ENCODE data around the gene MBD1. TPM values are rescaled to one million over a fixed set of nuclear protein-coding genes. Genes with fewer than 3 reads are reported as not detected.

The MBD1 gene
- polyA plus RNA-seq, 1 of the 3 experiments (the other 2 are of a cell fraction), result 72.3 TPM

DNA sequence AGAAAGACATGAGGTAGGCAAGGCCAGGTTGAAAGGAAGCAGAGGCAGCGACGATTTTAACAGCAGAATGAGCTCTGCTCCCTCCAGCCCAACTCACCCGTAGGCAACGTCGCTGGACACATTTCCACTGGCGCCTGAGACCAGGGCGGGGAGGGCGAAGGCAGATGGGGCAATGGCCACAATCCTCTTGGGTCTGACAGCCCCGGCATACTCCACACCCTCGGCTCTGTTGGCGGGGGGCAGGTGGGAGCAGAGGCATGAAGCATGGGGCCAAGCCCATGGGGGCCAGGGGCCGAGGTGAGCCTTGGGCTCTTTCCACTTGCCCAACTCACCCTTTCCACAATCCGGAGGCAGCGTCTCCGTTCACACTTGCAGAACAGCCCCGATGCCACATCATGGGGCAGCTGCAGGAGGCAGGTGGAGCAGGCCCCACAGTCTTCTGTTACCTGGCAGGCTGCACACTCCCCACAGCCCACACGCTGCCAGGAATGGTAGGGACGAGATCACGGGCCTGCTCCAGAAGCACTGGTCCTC is 5.8 kb downstream of the MBD1 start:
- H3K4me2 ChIP-seq, result no peak overlapping the region
- H2AFZ ChIP-seq (ENCODE audit: low read depth), result no peak overlapping the region
- H3K4me1 ChIP-seq (ENCODE audit: control insufficient read depth in 1 of 2, insufficient read depth in 2 of 2, low read depth in 1 of 2, low read length in 1 of 2), result peaks cover 13 to 14% of the 10 kb centered on the region in 2 experiments; a peak in 3 of 4 replicates
- POLR2A ChIA-PET, result no interaction called here
- no peak for DNase-seq
- no peaks in the 10 kb centered on the region for H3K9me3 ChIP-seq
- H3K79me2 ChIP-seq (ENCODE audit: insufficient read depth), result peaks cover 34% of the 10 kb centered on the region
- H4K20me1 ChIP-seq (ENCODE audit: insufficient read depth), result 0 out of 2 replicates have a peak, but pooled peaks cover 6% of the 10 kb centered on the region
- no peaks in the 10 kb centered on the region for H3K9me2 ChIP-seq
- H3K27ac ChIP-seq (ENCODE audit: low read depth in 2 of 2, low read length in 1 of 2), result no peak overlapping the region
- CTCF ChIA-PET, result no interaction called here
- 95% methylated on average over 18 of the region's 19 CpGs for WGBS (ENCODE audit: low lambda C conversion rate)
- H3K36me3 ChIP-seq (replicated peaks in 1 of 2; ENCODE audit: control insufficient read depth in 1 of 2, insufficient read depth in 2 of 2, low read length in 1 of 2), result peaks cover 62 to 93% of the 10 kb centered on the region in 2 experiments
- TF ChIP-seq, protein P1, sequence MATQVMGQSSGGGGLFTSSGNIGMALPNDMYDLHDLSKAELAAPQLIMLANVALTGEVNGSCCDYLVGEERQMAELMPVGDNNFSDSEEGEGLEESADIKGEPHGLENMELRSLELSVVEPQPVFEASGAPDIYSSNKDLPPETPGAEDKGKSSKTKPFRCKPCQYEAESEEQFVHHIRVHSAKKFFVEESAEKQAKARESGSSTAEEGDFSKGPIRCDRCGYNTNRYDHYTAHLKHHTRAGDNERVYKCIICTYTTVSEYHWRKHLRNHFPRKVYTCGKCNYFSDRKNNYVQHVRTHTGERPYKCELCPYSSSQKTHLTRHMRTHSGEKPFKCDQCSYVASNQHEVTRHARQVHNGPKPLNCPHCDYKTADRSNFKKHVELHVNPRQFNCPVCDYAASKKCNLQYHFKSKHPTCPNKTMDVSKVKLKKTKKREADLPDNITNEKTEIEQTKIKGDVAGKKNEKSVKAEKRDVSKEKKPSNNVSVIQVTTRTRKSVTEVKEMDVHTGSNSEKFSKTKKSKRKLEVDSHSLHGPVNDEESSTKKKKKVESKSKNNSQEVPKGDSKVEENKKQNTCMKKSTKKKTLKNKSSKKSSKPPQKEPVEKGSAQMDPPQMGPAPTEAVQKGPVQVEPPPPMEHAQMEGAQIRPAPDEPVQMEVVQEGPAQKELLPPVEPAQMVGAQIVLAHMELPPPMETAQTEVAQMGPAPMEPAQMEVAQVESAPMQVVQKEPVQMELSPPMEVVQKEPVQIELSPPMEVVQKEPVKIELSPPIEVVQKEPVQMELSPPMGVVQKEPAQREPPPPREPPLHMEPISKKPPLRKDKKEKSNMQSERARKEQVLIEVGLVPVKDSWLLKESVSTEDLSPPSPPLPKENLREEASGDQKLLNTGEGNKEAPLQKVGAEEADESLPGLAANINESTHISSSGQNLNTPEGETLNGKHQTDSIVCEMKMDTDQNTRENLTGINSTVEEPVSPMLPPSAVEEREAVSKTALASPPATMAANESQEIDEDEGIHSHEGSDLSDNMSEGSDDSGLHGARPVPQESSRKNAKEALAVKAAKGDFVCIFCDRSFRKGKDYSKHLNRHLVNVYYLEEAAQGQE (IDR thresholded peaks at IDR 0.05; ENCODE audit: low read depth, low read length), result no peak
- TF ChIP-seq RAD21 (IDR thresholded peaks at IDR 0.05; ENCODE audit: low read length) (no peak), POLR2AphosphoS5 (IDR thresholded peaks at IDR 0.05; ENCODE audit: low read depth, low read length) (no peak), MXI1 (IDR thresholded peaks at IDR 0.05; ENCODE audit: low read depth, low read length) (no peak), FOXJ3 (CRISPR knock-in tag; IDR thresholded peaks at IDR 0.05) (no peak), YY1 (IDR thresholded peaks at IDR 0.05; ENCODE audit: low read depth) (no peak), EZH2phosphoT487 (IDR thresholded peaks at IDR 0.05; ENCODE audit: borderline replicate concordance, low read depth) (no peak), CHD2 (IDR thresholded peaks at IDR 0.05; ENCODE audit: low read length, partially characterized antibody) (no peak), NRF1 (IDR thresholded peaks at IDR 0.05; ENCODE audit: low read depth, low read length) (no peak), GATA2 (CRISPR knock-in tag; IDR thresholded peaks at IDR 0.05) (no peak), RCOR1 (IDR thresholded peaks at IDR 0.05; ENCODE audit: low read length) (no peak)
- TF ChIP-seq, protein P2, sequence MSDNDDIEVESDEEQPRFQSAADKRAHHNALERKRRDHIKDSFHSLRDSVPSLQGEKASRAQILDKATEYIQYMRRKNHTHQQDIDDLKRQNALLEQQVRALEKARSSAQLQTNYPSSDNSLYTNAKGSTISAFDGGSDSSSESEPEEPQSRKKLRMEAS (IDR thresholded peaks at IDR 0.05; ENCODE audit: low read depth), result no peak
- TF ChIP-seq, protein P3, sequence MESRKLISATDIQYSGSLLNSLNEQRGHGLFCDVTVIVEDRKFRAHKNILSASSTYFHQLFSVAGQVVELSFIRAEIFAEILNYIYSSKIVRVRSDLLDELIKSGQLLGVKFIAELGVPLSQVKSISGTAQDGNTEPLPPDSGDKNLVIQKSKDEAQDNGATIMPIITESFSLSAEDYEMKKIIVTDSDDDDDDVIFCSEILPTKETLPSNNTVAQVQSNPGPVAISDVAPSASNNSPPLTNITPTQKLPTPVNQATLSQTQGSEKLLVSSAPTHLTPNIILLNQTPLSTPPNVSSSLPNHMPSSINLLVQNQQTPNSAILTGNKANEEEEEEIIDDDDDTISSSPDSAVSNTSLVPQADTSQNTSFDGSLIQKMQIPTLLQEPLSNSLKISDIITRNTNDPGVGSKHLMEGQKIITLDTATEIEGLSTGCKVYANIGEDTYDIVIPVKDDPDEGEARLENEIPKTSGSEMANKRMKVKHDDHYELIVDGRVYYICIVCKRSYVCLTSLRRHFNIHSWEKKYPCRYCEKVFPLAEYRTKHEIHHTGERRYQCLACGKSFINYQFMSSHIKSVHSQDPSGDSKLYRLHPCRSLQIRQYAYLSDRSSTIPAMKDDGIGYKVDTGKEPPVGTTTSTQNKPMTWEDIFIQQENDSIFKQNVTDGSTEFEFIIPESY (IDR thresholded peaks at IDR 0.05; ENCODE audit: borderline replicate concordance, low read depth), result no peak
- TF ChIP-seq, protein P4, sequence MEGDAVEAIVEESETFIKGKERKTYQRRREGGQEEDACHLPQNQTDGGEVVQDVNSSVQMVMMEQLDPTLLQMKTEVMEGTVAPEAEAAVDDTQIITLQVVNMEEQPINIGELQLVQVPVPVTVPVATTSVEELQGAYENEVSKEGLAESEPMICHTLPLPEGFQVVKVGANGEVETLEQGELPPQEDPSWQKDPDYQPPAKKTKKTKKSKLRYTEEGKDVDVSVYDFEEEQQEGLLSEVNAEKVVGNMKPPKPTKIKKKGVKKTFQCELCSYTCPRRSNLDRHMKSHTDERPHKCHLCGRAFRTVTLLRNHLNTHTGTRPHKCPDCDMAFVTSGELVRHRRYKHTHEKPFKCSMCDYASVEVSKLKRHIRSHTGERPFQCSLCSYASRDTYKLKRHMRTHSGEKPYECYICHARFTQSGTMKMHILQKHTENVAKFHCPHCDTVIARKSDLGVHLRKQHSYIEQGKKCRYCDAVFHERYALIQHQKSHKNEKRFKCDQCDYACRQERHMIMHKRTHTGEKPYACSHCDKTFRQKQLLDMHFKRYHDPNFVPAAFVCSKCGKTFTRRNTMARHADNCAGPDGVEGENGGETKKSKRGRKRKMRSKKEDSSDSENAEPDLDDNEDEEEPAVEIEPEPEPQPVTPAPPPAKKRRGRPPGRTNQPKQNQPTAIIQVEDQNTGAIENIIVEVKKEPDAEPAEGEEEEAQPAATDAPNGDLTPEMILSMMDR (IDR thresholded peaks at IDR 0.05), result no peak
- TF ChIP-seq, protein P5, sequence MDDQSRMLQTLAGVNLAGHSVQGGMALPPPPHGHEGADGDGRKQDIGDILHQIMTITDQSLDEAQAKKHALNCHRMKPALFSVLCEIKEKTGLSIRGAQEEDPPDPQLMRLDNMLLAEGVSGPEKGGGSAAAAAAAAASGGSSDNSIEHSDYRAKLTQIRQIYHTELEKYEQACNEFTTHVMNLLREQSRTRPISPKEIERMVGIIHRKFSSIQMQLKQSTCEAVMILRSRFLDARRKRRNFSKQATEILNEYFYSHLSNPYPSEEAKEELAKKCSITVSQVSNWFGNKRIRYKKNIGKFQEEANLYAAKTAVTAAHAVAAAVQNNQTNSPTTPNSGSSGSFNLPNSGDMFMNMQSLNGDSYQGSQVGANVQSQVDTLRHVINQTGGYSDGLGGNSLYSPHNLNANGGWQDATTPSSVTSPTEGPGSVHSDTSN (IDR thresholded peaks at IDR 0.05), result no peak
- TF ChIP-seq, protein P6, sequence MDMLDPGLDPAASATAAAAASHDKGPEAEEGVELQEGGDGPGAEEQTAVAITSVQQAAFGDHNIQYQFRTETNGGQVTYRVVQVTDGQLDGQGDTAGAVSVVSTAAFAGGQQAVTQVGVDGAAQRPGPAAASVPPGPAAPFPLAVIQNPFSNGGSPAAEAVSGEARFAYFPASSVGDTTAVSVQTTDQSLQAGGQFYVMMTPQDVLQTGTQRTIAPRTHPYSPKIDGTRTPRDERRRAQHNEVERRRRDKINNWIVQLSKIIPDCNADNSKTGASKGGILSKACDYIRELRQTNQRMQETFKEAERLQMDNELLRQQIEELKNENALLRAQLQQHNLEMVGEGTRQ (IDR thresholded peaks at IDR 0.05; ENCODE audit: borderline replicate concordance, low read depth, low read length), result no peak
- TF ChIP-seq, protein P7, sequence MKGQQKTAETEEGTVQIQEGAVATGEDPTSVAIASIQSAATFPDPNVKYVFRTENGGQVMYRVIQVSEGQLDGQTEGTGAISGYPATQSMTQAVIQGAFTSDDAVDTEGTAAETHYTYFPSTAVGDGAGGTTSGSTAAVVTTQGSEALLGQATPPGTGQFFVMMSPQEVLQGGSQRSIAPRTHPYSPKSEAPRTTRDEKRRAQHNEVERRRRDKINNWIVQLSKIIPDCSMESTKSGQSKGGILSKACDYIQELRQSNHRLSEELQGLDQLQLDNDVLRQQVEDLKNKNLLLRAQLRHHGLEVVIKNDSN (IDR thresholded peaks at IDR 0.05; ENCODE audit: borderline replicate concordance, low read depth), result no peak
- H3K4me3 ChIP-seq (ENCODE audit: low read depth in 2 of 2, low read length in 1 of 2), result no peak overlapping the region
- H3K9ac ChIP-seq, result no peak overlapping the region
- peaks cover 4% of the 10 kb centered on the region for H3F3A ChIP-seq (replicated peaks; ENCODE audit: insufficient read depth)
- H3K27me3 ChIP-seq (ENCODE audit: insufficient read depth), result no peaks in the 10 kb centered on the region

Data from SK-N-SH (cell line).